ENCODE data around the gene OPCML. TPM values are rescaled to one million over a fixed set of nuclear protein-coding genes. Genes with fewer than 3 reads are reported as not detected.

Gene OPCML
- polyA plus RNA-seq, 5 donors = 0.76 to 4.7 (median 1.5) TPM

- DNase-seq = no peak
Observed at GRCh38 chr11:132855516-132855915, 676.8 kb downstream of the OPCML start.

- no peak for DNase-seq
Observed at GRCh38 chr11:132853886-132854285, 678.4 kb downstream of the OPCML start.

GRCh38 chr11:132852361-132852760, 679.9 kb downstream of the OPCML start:
- no peak for DNase-seq

GRCh38 chr11:132851247-132851646, 681.1 kb downstream of the OPCML start:
- DNase-seq = no peak

GRCh38 chr11:132850266-132850665, 682.0 kb downstream of the OPCML start:
- DNase-seq = no peak

- no peak for DNase-seq
Observed at GRCh38 chr11:132848336-132848735, 684.0 kb downstream of the OPCML start.

- DNase-seq = no peak
Observed at GRCh38 chr11:132846075-132846474, 686.2 kb downstream of the OPCML start.

GRCh38 chr11:132844956-132845696, 687.2 kb downstream of the OPCML start:
- DNase-seq = peak in 1 of 2 donors; percentile 6

GRCh38 chr11:132840660-132841059, 691.6 kb downstream of the OPCML start:
- no peak for DNase-seq

- DNase-seq = no peak
Observed at GRCh38 chr11:132840191-132840590, 692.1 kb downstream of the OPCML start.

- DNase-seq = no peak
Observed at GRCh38 chr11:132839236-132839945, 692.9 kb downstream of the OPCML start.

- DNase-seq = no peak
Observed at GRCh38 chr11:132838627-132839026, 693.7 kb downstream of the OPCML start.

GRCh38 chr11:132831272-132831671, 701.0 kb downstream of the OPCML start:
- no peak for DNase-seq

- no peak for DNase-seq
Observed at GRCh38 chr11:132824642-132825041, 707.7 kb downstream of the OPCML start.

- DNase-seq = no peak
Observed at GRCh38 chr11:132822276-132822675, 710.0 kb downstream of the OPCML start.

GRCh38 chr11:132821499-132821898, 710.8 kb downstream of the OPCML start:
- no peak for DNase-seq

- DNase-seq = no peak
Observed at GRCh38 chr11:132821014-132821413, 711.3 kb downstream of the OPCML start.

GRCh38 chr11:132818951-132819350, 713.4 kb downstream of the OPCML start:
- no peak for DNase-seq

- DNase-seq = no peak
Observed at GRCh38 chr11:132817387-132817786, 714.9 kb downstream of the OPCML start.

- DNase-seq = no peak
Observed at GRCh38 chr11:132814410-132814809, 717.9 kb downstream of the OPCML start.

GRCh38 chr11:132811649-132812048, 720.7 kb downstream of the OPCML start:
- no peak for DNase-seq

- no peak for DNase-seq
Observed at GRCh38 chr11:132809070-132809469, 723.2 kb downstream of the OPCML start.

GRCh38 chr11:132804258-132804657, 728.0 kb downstream of the OPCML start:
- no peak for DNase-seq

All from right lung (tissue), 5 donors.